Measurements from ENCODE around the gene CRB1.

DNA sequence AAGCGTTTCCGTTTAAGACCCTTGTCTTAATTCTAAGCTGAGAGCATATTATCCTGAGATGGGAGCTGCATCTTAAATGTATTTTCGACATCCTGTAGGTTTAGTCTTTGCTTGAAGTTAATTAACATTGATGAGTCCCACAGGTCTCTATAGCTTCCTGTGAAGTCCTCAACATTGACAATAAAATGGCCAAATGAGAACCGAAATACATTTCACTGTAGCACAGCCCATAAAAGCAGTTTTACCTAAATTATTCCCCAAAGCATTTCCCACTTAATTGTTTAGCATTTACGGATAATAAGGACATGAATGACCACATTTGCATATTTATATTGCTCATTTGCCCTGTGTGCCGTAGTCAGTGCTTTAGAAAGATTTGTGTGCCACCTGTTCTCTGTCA lies 116.4 kb downstream of the CRB1 start:
- no peak for TF ChIP-seq EZH2 (IDR thresholded peaks at IDR 0.05; ENCODE audit: low read depth)
- TF ChIP-seq CTCF (conservative IDR thresholded peaks at IDR 0.05) = no peak

Data from PC-9 (cell line).